Neuronal stem cell (in vitro differentiated cells): ENCODE results near the gene OR7D4.
"Not testable (repeated sequence)": the region's sequence is repeated elsewhere in the genome, so short reads cannot be mapped to it uniquely, and the experiment has no call there.

Experiments
- DNase-seq: peaks from one replicate; pipeline ENCODE4 v3.0.0-alpha.2; 2013; ENCODE audit warnings: low spot score
- H2AFZ ChIP-seq: one replicate; pipeline ENCODE4 v1.6.1; 2013; ENCODE audit warnings: mild to moderate bottlenecking, low read length, inconsistent platforms
- H2AK5ac ChIP-seq: 2 replicates; pipeline ENCODE4 v1.6.1; 2013; ENCODE audit warnings: low read depth, mild to moderate bottlenecking, inconsistent platforms, low read length, moderate library complexity, mixed read lengths
- H2BK120ac ChIP-seq: 2 replicates; pipeline ENCODE4 v1.6.1; 2013; ENCODE audit warnings: low read depth, mild to moderate bottlenecking, inconsistent platforms, low read length, moderate library complexity, mixed read lengths
- H2BK12ac ChIP-seq: one replicate; pipeline ENCODE4 v1.6.1; 2013; ENCODE audit warnings: low read length, inconsistent platforms
- H2BK15ac ChIP-seq: 2 replicates; pipeline ENCODE4 v1.6.1; 2013; ENCODE audit warnings: mild to moderate bottlenecking, low read length, inconsistent platforms, mixed read lengths
- H2BK5ac ChIP-seq: one replicate; pipeline ENCODE4 v1.6.1; 2013; ENCODE audit warnings: inconsistent platforms, mild to moderate bottlenecking, low read length, moderate library complexity
- H3K14ac ChIP-seq: one replicate; pipeline ENCODE4 v1.6.1; 2013; ENCODE audit warnings: low read length, inconsistent platforms
- H3K18ac ChIP-seq: 2 replicates; pipeline ENCODE4 v1.6.1; 2013; ENCODE audit warnings: low read length, inconsistent platforms
- H3K23ac ChIP-seq: 2 replicates; pipeline ENCODE4 v1.6.1; 2013; ENCODE audit warnings: low read depth, mild to moderate bottlenecking, mixed read lengths, low read length, inconsistent platforms; ENCODE audit not compliant: poor library complexity
- H3K27ac ChIP-seq: replicated peaks from 3 replicates; pipeline ENCODE4 v1.5.1; 2013; ENCODE audit warnings: low read length, inconsistent platforms
- H3K27me3 ChIP-seq, 3 experiments: 2 replicates each; pipeline ENCODE4 v1.6.1; 2013; ENCODE audit warnings: low read length in 3 of 3, mild to moderate bottlenecking in 2 of 3, inconsistent platforms in 1 of 3, low read depth in 1 of 3, mixed read lengths in 1 of 3, moderate library complexity in 1 of 3; ENCODE audit not compliant: control insufficient read depth in 3 of 3, insufficient read depth in 3 of 3
- H3K36me3 ChIP-seq, 2 donors: replicated peaks in 1 of 2; 2 replicates each; pipeline ENCODE4 v1.6.1; 2013; ENCODE audit warnings: low read length in 2 of 2; ENCODE audit not compliant: control insufficient read depth in 2 of 2, insufficient read depth in 2 of 2
- H3K4ac ChIP-seq: 2 replicates; pipeline ENCODE4 v1.6.1; 2013; ENCODE audit warnings: inconsistent platforms, mild to moderate bottlenecking, low read length, moderate library complexity
- H3K4me1 ChIP-seq, 2 donors: 1 replicate in 1 of 2; 2 replicates in 1 of 2; pipeline ENCODE4 v1.6.1; 2013; ENCODE audit warnings: low read length in 2 of 2, low read depth in 1 of 2; ENCODE audit not compliant: control insufficient read depth in 2 of 2, insufficient read depth in 1 of 2
- H3K4me2 ChIP-seq: one replicate; pipeline ENCODE4 v1.6.1; 2013; ENCODE audit warnings: mild to moderate bottlenecking, low read length, inconsistent platforms; ENCODE audit not compliant: insufficient read depth, poor library complexity, severe bottlenecking
- H3K4me3 ChIP-seq, 2 donors: 2 replicates each; pipeline ENCODE4 v1.5.1; 2013; ENCODE audit warnings: low read length in 2 of 2, mild to moderate bottlenecking in 2 of 2, inconsistent platforms in 1 of 2, moderate library complexity in 1 of 2
- H3K79me1 ChIP-seq: one replicate; pipeline ENCODE4 v1.6.1; 2013; ENCODE audit warnings: low read depth, mild to moderate bottlenecking, inconsistent platforms, low read length, moderate library complexity
- H3K9ac ChIP-seq: one replicate; pipeline ENCODE4 v1.6.1; 2013; ENCODE audit warnings: mild to moderate bottlenecking, low read depth, low read length, inconsistent platforms; ENCODE audit not compliant: poor library complexity
- H3K9me3 ChIP-seq, 2 donors: replicated peaks in 1 of 2; 2 replicates each; pipeline versions ENCODE3 to v1.6.1; 2013; ENCODE audit warnings: low read length in 2 of 2, mild to moderate bottlenecking in 2 of 2, inconsistent platforms in 1 of 2, low read depth in 1 of 2, mixed read lengths in 1 of 2, moderate library complexity in 1 of 2; ENCODE audit not compliant: control insufficient read depth in 2 of 2, insufficient read depth in 1 of 2
- H4K8ac ChIP-seq: one replicate; pipeline ENCODE4 v1.6.1; 2013; ENCODE audit warnings: low read depth, mild to moderate bottlenecking, inconsistent platforms, low read length, moderate library complexity
- H4K91ac ChIP-seq: one replicate; pipeline ENCODE4 v1.6.1; 2013; ENCODE audit warnings: low read length, low read depth, mild to moderate bottlenecking, inconsistent platforms; ENCODE audit not compliant: poor library complexity
- WGBS, 2 donors: extraction: QIAGEN DNeasy Blood & Tissue Kit; methylation state at CpG; one replicate each; pipeline ENCODE4 v1.1.7; 2013; ENCODE audit warnings: missing lambda C conversion rate in 2 of 2, mixed read lengths in 1 of 2; ENCODE audit not compliant: insufficient read length in 2 of 2, insufficient replicate concordance in 1 of 2; ENCODE audit errors: extremely low coverage in 2 of 2; 5-methylcytosine and 5-hydroxymethylcytosine counted together

OR7D4 gene

GRCh38 chr19:9198044-9198443 lies 21.3 kb downstream of the OR7D4 start:
- H3K27me3 ChIP-seq, H3K9me3 ChIP-seq, H3K4ac ChIP-seq, H2BK5ac ChIP-seq, H3K4me1 ChIP-seq, H3K4me2 ChIP-seq, H3K14ac ChIP-seq, H3K4me3 ChIP-seq, H3K79me1 ChIP-seq, H2AFZ ChIP-seq, H3K36me3 ChIP-seq, H2BK120ac ChIP-seq, H3K9ac ChIP-seq, H2BK12ac ChIP-seq, H2AK5ac ChIP-seq, H4K8ac ChIP-seq, H3K27ac ChIP-seq, DNase-seq, H3K18ac ChIP-seq, H2BK15ac ChIP-seq, H4K91ac ChIP-seq, H3K23ac ChIP-seq: not testable (repeated sequence)
- WGBS, 2 donors: no CpG with 5 or more reads among the region's 2 CpGs

- Histone ChIP-seq H3K79me1 (no peaks in the 10 kb centered on the region), H3K4me1 (peaks cover 0 to 2% of the 10 kb centered on the region in 2 donors), H3K4me2 (no peak overlapping the region), H2BK15ac (no peak overlapping the region), H3K36me3 (peaks cover 0 to 4% of the 10 kb centered on the region in 2 donors), H3K18ac (no peak overlapping the region), H4K91ac (no peak overlapping the region), H3K27ac (no peak overlapping the region), H3K27me3 (no peaks in the 10 kb centered on the region), H3K4me3 (no peak overlapping the region), H3K23ac (no peak overlapping the region), H3K14ac (no peak overlapping the region), H3K9ac (no peak overlapping the region), H2AK5ac (no peak overlapping the region), H2BK5ac (no peak overlapping the region), H3K9me3 (peaks cover 3 to 6% of the 10 kb centered on the region in 2 donors), H4K8ac (no peak overlapping the region), H3K4ac (no peak overlapping the region), H2BK120ac (no peak overlapping the region), H2AFZ (peak overlapping the region; percentile 80), H2BK12ac (no peak overlapping the region)
- WGBS, 2 donors: no CpG with 5 or more reads among the region's 7 CpGs
- DNase-seq: no peak
These were observed 29.9 kb downstream of the OR7D4 start for GRCh38 chr19:9189535-9189934.

GRCh38 chr19:9187191-9187590 lies 32.2 kb downstream of the OR7D4 start:
- H3K27me3 ChIP-seq: no peaks in the 10 kb centered on the region
- no peak overlapping the region for H2BK15ac ChIP-seq
- H3K4ac ChIP-seq: no peak overlapping the region
- no peak overlapping the region for H2AFZ ChIP-seq
- no peak overlapping the region for H3K4me3 ChIP-seq
- no peak overlapping the region for H3K23ac ChIP-seq
- no peak overlapping the region for H3K18ac ChIP-seq
- no peak overlapping the region for H4K91ac ChIP-seq
- no CpG with 5 or more reads among the region's 6 CpGs for WGBS, 2 donors
- H3K27ac ChIP-seq: no peak overlapping the region
- no peak overlapping the region for H2BK12ac ChIP-seq
- no peak overlapping the region for H3K14ac ChIP-seq
- H3K4me1 ChIP-seq: peaks cover 0 to 2% of the 10 kb centered on the region in 2 donors
- H3K9ac ChIP-seq: no peak overlapping the region
- no peak overlapping the region for H4K8ac ChIP-seq
- peaks cover 0 to 4% of the 10 kb centered on the region in 2 donors for H3K36me3 ChIP-seq
- H2BK5ac ChIP-seq: no peak overlapping the region
- no peak overlapping the region for H2BK120ac ChIP-seq
- H3K4me2 ChIP-seq: no peak overlapping the region
- peaks cover 3 to 6% of the 10 kb centered on the region in 2 donors for H3K9me3 ChIP-seq
- no peak for DNase-seq
- no peaks in the 10 kb centered on the region for H3K79me1 ChIP-seq
- no peak overlapping the region for H2AK5ac ChIP-seq

GRCh38 chr19:9183000-9183399 lies 36.4 kb downstream of the OR7D4 start:
- Histone ChIP-seq H3K9ac (no peak overlapping the region), H2BK120ac (no peak overlapping the region), H4K91ac (no peak overlapping the region), H3K4me2 (no peak overlapping the region), H2BK12ac (no peak overlapping the region), H2AFZ (no peak overlapping the region), H3K79me1 (no peaks in the 10 kb centered on the region), H3K36me3 (peaks cover 0 to 4% of the 10 kb centered on the region in 2 donors), H3K4me3 (no peak overlapping the region), H3K9me3 (peaks cover 7 to 8% of the 10 kb centered on the region in 2 donors), H3K27ac (no peak overlapping the region), H3K4me1 (no peaks in the 10 kb centered on the region), H4K8ac (no peak overlapping the region), H3K27me3 (no peaks in the 10 kb centered on the region), H3K23ac (no peak overlapping the region), H2BK5ac (no peak overlapping the region), H3K4ac (no peak overlapping the region), H3K18ac (no peak overlapping the region), H2BK15ac (no peak overlapping the region), H2AK5ac (no peak overlapping the region), H3K14ac (no peak overlapping the region)
- no CpG with 5 or more reads among the region's 17 CpGs for WGBS, 2 donors
- DNase-seq: no peak
